Kasumi-1 (cell line): ENCODE data around the gene CYS1.
A peak's percentile ranks its signal among the peaks of the same experiment; 100 is the strongest.
"Not testable (repeated sequence)": the region's sequence is repeated elsewhere in the genome, so short reads cannot be mapped to it uniquely, and the experiment has no call there.

Experiments used
- DNase-seq, 2 experiments: peaks; one replicate each; lab custom pipeline; 2025; lab: John Stamatoyannopoulos, UW

Gene CYS1, protein sequence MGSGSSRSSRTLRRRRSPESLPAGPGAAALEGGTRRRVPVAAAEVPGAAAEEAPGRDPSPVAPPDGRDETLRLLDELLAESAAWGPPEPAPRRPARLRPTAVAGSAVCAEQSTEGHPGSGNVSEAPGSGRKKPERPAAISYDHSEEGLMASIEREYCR

DNA sequence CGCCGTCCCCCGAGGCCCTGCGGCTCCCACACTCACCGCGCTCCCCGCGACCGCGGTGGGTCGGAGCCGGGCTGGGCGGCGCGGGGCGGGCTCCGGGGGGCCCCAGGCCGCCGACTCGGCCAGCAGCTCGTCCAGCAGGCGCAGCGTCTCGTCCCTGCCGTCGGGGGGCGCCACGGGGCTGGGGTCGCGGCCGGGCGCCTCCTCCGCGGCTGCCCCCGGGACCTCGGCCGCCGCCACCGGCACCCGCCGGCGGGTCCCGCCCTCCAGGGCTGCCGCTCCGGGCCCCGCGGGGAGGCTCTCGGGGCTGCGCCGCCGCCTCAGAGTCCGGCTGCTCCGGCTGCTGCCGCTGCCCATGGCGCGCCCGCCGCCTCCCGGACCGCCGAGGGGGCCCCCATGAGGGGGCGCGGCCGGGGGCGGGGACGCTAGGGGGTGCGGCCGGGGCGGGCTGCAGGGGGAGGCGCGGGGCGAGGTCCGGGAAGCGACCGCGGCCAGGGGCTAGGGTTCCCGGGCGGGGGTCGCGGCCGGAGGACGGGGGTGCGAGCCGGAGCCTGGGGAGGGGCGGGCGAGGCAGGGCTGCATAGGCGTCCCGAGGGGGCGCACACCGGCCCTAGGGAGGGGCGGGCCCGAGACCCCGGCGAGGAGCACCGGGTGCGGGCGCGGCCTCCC, at the start of gene CYS1:
CYS1 (minus strand) TSS at position 542 of the 666 bp plus-strand sequence; CDS start at position 354, 188 bp downstream.
- DNase-seq: no peak

DNA sequence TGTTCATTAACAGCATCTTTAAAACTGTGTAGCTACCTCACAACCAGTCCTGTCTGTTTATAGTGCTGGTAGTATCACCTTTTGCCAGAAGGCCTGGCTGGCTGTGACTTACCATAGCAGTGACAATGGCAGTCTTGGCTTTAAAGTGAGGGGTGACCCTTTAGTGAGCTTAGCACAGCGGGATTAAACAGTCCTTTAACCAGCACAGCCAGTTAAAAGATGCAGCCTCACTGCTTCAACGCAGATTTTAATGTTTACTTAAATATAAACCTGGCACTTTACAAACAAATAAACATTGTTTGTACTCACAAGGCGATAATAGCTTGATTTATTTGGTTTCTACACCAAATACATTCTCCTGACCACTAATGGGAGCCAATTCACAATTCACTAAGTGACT, 49.3 kb upstream of the CYS1 start:
- no peak for DNase-seq

DNA sequence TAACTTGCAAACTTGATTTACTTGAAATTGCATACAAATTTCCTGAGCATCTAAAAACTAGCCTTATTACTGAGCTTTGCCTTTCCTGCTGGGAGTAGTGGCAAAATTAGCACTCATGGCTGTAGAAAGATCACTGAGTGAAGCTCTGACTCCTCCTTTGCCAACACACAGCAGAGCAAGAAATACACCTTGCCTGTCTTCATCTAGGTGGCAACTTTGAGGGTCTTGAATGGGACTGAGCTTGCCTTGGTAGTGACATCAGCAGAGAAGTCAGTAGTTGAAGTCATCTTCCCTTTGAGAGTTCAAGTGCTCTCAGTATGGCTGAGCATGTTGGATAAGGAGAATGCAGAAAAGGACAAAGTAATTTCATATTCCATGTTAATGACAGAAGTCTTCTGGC, 48.2 kb upstream of the CYS1 start:
- DNase-seq: no peak

DNA sequence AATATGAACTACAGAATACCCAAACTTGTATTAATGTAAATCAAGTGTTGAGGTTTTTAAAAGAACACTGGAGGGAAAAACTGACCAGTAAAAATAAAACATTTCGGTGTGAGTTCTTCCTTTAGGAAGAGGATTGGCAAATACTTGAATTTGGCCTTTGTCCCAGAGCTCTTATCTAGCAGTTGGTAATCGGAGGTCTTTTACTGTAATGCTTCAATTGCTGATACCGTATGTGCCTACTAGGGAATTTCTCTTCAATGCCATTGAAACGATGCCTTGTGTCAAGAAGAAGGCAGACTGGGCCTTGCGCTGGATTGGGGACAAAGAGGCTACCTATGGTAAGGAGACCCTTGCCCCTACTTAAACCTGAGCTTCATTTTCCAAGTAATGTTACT, 46.4 kb upstream of the CYS1 start:
- no peak for DNase-seq

DNA sequence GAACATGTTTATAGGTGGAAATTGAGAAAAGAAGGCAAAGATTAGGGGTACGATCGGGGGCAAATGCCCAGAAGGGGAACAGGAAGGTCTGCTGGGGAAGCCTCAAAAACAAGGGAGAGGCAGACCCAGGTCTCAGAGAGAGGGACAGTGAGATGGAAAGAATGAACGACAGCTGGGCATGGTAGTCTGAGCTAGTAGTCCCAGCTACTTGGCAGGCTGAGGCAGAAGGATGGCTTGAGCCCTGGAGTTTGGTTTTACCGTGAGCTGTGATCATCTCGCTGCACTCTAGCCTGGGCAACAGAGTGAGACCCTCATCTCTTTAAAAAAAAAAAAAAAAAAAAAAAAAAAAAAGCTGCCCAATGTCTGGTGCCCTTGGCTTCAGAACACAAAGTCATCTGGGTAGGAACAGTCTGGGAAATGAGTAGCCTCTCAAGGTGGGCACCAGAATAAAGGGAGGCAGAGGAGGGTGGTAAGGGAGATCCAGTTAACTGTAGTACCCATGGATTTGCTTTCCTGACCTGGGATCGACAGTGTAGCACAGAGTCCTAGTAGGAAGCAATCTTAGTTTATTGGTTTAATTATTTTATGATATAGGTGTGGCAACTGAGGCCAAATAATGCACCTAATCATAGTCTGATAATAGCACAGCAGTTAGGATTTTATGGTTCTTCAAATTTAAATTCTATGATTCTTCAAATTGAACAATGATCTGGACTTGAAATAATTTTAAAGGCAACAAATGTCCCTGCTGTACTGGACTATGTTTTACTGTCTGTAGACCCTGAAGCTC, 45.8 kb upstream of the CYS1 start:
- no peak for DNase-seq

DNA sequence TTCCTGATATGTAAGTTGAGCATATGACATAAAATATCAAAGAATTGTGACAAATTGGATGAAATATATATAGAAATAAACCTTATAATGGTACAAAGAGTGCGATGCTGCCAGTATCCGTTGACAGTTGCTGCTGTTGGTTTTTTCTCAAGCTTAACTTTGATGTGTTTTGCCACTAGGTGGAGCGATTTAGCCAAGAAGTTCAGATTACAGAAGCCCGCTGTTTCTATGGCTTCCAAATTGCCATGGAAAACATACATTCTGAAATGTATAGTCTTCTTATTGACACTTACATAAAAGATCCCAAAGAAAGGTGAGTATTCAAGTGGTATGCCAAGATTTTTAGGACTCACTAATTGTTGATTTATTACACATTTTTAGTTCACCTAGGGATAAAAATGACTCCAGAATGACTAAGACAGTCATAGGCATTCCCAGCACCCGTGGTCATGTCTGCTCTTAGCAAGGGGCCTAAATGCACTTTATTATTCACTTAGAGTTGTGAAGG, 44.4 kb upstream of the CYS1 start:
- peak; percentile 84 to 89 for DNase-seq

DNA sequence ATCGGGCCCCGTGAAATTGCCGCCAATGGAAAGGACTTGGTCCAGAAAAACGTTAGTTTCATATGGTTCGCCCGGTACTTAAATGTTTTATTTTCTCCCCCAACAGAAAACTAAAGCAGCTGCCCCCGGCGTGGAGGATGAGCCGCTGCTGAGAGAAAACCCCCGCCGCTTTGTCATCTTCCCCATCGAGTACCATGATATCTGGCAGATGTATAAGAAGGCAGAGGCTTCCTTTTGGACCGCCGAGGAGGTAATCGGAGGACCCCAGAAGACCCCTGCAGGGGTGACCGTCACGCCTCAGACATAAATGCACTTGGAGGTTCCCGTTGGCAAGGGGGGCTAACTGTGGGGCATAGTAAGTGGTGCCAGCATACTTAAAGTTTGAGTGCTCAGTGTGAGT, 43.1 kb upstream of the CYS1 start:
- DNase-seq: no peak

DNA sequence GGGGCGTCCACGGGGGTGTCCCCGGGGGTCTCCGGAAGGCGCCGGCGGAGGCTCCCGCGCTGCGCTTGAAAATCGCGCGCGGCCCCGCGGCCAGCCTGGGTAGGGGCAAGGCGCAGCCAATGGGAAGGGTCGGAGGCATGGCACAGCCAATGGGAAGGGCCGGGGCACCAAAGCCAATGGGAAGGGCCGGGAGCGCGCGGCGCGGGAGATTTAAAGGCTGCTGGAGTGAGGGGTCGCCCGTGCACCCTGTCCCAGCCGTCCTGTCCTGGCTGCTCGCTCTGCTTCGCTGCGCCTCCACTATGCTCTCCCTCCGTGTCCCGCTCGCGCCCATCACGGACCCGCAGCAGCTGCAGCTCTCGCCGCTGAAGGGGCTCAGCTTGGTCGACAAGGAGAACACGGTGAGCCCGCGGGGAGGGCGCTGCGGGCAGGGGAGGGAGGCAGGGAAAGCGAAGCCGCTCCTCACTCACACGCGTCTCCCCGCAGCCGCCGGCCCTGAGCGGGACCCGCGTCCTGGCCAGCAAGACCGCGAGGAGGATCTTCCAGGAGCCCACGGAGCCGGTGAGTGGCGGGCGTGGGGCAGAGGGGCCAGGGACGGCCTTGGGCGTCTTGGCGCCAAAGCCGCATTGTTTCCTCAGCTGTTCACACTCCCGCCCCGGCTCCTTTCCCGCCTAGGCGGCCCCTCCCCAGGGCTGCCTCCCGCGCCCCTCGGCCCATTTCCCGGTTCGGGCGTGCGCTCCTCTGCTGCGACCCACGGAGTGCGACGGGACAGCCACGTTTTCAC, 42.5 kb upstream of the CYS1 start, which contains the start of gene RRM2:
RRM2 (plus strand) TSS at position 240 of the 781 bp plus-strand sequence; CDS start at position 300, 60 bp downstream.
- peak; percentile 94 to 95 for DNase-seq

DNA sequence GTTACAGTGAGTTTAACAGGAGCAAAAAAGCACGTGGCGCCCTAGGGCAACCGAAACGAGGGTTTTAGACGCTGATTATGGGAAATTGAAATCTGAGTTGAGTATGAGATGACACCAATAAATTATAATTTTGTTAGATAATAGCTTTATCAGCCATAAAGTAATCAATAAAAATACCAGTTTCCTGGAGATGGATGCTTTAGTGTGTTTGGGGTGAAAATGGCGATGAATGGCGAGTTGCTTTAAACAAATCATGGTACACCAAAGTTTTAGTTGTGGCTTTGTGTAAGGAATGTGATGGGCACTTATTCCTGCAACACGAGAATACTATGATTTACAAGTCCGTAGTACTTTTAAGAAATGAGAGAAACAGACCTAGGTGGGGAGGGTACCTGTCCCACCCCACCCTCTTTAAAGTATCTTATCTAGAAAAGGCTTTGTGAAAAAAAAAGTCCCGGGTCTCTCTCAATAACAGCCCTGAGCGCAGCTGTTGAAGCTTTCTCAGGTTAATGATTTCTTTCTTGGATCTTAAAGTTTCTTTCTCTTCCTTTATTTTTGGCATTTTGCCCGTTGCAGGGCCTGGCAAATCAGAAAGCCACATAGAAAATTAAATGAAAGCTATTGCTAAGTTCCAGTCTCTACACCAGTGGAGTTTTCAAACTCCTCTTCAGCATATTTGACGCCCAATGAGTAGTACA, 40.8 kb upstream of the CYS1 start:
- peak; percentile 39 to 50 for DNase-seq

DNA sequence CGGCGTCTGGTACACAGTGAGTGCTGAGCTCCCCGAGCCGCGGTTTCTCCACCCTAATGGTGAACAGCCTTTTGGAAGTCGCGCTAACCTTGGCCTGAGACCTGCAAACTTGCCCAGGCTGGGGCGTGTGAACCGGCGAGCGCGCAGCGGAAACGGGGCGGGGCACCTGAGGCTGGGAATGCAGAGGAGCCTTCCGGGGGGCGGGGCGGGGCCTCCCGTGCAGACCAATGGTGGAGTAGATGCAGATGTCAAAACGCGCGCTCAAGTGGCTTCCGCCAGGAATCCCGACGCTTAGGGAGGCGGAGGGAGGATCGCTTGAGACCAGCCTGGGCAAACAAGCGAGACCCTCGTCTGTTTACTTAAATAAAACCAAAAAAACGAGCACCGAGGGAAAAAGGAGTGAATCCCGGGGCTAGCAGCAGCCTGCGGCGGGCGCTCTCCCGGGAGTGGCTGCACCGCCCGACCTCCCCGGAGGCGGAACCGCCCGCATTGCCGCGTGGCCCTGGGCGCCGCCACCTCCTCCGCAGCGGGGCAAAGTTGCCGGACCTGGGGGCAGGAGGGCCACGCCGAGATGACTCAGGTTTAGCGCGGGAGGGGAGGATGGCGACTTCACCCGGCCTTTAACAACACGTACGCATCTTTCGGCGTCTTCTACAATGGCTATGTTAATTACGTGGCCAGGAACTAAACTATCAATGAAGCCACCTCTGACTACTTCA, 40.1 kb upstream of the CYS1 start:
- DNase-seq: peak; percentile 92 to 95

DNA sequence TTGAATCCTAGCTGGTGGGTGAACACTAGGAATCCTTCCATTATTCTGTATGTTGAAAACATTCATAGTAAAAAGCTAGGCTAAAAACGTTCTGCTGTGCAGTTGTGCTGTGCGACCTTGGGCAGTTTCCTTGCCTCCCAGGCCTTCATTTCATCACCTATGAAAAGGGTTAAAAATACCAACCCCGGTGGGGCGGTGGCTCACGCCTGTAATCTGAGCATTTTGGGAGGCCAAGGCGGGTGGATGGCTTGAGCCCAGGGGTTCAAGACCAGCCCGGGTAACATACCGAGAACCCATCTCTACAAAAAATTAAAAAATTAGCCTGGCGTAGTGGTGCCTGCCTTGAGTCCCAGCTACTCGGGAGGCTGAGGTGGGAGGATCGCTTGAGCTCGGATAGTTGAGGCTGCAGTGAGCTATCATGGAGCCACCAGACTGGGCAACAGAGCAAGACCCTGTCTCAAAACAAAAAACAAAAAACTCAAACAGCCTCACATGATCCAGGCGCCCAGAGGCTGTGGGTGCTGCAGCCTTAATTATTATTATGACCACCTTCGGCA, 39.5 kb upstream of the CYS1 start:
- no peak for DNase-seq

DNA sequence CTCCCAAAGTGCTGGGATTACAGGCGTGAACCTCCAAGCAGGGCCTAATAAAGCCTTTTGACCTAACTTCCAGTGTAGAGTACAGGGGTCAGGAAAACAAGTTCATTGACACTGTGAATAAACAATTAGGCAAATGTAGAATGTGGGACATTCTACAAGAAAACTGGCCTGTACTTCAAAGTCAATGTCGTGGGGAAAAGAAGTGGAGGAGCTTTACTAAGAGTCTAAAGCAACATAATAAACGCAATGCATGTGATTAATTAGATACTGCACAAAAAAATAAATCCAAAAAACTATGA, 38.8 kb upstream of the CYS1 start:
- no peak for DNase-seq

DNA sequence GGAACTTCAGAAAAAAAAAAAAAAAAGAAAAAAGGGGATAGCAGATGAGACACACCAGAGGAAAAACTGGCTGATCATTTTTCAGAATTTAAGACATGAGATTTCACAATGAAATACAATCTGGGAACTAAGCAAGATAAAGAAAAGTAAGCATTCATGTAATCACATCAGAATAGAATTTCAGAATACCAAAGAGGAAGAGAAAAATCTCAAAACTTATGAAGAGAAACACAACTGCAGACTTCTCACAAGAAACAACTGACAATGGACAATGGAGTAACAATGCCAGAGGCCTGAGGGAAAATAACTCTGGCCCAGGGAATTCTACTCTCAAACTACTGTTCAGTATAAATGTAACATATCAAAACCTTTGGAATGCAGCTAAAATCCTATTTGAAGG, 29.1 kb upstream of the CYS1 start:
- no peak for DNase-seq

DNA sequence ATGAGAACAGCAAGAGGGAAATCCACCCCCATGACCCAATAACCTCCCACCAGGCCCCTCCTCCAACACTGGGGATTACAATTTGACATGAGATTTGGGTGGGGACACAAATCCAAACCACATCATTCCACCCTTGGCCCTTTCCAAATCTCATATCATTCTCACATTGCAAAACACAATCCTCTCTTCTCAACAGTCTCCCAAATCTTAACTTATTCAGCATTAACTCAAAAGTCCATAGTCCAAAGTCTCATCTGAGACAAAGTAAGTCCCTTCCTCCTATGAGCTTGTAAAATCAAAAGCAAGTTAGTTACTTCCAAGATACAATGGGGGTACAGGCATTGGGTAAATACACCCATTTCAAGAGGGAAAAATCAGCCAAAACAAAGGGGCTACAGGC, 24.7 kb upstream of the CYS1 start:
- DNase-seq: not testable (repeated sequence)

DNA sequence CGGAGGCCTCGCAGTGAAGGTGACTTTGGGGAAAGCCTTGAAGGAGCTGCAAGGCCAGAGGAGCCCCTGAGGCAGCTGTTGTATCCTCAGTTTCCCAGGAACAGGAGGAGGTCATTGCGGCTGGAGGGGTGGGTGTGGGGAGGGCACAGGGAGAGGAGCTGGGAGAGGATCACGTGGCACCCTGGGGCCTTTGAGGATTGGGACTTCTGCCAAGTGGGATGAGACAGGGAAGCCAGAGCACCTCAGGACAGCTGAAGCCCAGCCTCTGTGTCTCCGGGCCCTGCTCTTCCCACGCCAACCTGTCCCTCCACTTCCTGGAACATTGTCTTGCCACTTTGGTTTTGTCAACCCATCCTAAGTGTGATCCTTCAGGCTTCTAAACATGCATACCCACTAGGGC, 23.0 kb upstream of the CYS1 start:
- no peak for DNase-seq

DNA sequence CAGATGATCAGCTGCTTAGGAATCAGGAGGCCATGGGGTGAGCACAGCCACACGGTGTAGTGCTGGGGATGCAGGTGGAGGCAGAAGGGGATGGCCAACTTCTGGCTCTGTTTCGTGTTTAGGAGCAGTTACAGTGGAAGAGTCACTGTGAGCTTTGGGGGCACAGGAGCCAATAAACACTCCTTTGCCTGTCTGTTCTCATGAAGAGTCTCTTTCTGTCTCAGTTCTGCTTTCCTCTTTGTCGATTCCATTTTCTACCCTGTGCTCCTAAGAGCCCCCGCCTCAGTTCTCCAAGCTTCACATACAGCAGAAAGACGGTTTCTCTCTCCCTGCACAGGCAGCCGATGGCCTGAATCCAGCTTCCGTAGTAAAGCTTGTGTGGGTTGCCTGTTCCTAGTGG, 21.3 kb upstream of the CYS1 start:
- no peak for DNase-seq

DNA sequence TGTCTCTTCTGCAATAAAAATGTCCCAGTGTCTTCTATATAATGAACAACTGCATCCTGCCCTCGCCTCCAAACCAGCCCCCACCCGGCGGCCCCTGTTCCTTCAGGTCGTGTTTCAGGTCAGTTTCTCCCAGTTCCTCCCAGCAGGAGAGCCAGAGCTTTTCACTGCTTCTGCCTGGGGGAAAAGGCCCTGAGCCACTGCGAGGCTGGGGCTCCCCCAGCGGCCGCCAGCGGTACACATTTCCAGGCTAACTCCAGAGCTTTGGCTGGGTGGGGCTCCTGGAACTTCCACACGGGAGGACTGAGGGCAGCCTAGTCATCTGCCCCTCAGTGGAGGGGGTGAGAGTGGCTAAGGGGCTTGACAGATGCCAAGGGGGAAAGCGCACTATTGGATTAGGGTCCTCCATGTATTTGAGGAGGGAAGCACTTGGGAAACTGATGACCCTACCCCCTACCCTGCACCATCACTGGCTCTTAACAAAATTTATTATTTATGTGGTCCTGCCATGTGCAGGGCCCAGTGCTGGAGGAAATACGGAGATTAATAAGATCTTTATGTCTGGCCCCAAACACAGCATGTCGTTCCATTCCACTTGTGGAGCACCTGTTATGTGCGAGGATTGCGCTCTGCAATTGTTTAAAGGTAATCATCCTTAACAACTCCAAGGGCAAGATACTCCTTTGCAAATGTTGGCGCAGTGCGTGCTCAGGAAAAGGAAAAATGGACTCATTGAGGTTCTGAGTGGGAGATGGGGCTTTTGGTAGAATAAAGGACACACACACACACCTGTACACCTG, 17.3 kb upstream of the CYS1 start:
- DNase-seq: peak; percentile 57 to 64

DNA sequence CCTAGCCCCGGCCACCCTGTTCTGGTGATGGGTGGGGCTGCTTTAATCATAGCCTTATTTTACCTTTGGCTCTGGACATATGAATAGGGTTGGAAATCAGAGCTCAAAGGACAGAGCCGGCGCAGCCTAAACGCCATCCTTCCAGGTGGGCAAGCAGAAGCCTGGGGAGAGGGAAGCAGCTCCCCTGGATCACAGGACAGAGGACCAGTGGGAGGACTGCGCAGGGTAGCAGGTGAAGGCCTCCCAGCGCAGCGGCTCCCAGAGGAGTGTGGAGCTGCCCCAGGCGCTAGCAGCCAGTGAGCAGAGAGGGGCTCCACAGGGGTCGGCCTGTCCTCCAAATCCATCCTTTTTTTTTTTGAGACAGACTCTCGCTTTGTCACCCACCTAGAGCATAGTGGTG, 16.4 kb upstream of the CYS1 start:
- no peak for DNase-seq

DNA sequence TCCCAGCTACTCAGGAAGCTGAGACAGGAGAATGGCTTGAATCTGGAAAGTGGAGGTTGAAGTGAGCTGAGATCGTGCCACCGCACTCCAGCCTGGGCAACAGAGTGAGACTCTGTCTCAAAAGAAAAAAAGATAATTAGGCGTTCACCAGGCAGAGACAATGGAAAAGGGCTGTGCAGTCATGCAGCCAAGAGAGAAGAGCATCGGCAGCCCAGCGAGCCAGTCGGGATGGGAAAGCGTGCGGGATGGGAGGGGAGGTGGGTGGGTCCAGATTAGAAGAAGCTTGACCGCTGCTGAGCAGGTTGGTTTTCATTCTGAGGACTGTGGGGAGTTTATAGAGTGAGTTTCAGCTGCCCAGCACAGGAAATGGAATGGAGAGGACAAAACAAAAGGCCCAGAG, 15.0 kb upstream of the CYS1 start:
- no peak for DNase-seq

DNA sequence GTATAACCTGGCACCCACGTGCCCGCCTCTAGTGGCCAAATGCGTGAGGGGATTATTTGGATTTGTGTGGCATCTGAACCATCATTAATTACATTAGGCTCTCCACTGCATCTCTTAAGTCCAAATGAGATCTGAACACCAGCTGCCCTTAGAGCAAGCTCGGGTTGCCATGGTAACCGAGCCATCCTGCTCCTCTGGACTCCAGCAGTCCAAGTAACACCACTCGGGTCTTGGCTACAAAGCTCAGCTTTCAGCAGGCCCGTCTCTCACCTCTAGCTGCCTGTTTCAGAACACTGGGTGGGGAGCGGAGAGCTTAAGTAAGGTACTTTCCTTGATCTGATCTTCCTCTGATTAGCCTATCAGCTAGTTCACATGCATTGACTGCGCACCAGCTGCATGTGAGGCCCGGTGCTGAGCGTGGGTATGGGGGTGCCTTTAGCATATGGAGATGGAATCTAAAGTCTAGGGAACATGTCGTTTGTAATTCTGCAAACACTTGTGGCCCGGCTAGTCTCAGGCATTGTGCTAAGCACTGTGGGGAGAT, 14.1 kb upstream of the CYS1 start:
- no peak for DNase-seq
